Measurements from ENCODE around the gene RPL14. TPM values are rescaled to one million over a fixed set of nuclear protein-coding genes. Genes with fewer than 3 reads are reported as not detected.

Gene RPL14
- total and polyA plus RNA-seq, 11 donors = 159 to 1,346 (median 1,044) TPM

DNA sequence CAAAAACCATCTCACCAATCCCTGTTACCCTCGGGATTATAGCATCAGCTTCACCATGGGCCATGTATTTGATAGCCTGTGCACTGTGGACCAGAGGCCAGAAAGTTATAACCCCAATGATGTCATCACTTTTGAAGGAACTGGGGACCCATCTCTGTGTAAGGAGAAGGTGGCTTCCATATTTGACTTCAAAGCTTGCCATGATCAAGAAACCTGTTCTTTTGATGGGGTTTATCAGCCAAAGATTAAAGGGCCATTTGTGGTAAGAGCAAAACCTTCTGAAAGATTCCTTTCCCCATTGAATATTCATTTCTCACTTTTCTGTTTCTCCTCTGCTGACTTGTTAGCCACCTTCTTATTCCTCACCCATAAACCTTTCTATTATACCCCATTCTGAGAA is 34.3 kb upstream of the RPL14 start:
- TF ChIP-seq, protein P1, sequence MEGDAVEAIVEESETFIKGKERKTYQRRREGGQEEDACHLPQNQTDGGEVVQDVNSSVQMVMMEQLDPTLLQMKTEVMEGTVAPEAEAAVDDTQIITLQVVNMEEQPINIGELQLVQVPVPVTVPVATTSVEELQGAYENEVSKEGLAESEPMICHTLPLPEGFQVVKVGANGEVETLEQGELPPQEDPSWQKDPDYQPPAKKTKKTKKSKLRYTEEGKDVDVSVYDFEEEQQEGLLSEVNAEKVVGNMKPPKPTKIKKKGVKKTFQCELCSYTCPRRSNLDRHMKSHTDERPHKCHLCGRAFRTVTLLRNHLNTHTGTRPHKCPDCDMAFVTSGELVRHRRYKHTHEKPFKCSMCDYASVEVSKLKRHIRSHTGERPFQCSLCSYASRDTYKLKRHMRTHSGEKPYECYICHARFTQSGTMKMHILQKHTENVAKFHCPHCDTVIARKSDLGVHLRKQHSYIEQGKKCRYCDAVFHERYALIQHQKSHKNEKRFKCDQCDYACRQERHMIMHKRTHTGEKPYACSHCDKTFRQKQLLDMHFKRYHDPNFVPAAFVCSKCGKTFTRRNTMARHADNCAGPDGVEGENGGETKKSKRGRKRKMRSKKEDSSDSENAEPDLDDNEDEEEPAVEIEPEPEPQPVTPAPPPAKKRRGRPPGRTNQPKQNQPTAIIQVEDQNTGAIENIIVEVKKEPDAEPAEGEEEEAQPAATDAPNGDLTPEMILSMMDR (IDR thresholded peaks at IDR 0.05) = no peak
- no peak for TF ChIP-seq POLR2A (IDR thresholded peaks at IDR 0.05)
- ATAC-seq = no peak
- no peaks in the 10 kb centered on the region for H3K4me1 ChIP-seq
- peaks cover 0 to 23% (median 3%) of the 10 kb centered on the region in 9 donors for H3K36me3 ChIP-seq
- no peaks in the 10 kb centered on the region for H3K27me3 ChIP-seq
- H3K9me3 ChIP-seq = no peaks in the 10 kb centered on the region
- DNase-seq = no peak
- 73 to 80% (median 79%) methylated on average over 1 of the region's 1 CpG for WGBS, 4 donors
- intact Hi-C loops (cut with DNase I) = no loop called here
- no peak overlapping the region for H3K27ac ChIP-seq
- no peak overlapping the region for H3K4me3 ChIP-seq

DNA sequence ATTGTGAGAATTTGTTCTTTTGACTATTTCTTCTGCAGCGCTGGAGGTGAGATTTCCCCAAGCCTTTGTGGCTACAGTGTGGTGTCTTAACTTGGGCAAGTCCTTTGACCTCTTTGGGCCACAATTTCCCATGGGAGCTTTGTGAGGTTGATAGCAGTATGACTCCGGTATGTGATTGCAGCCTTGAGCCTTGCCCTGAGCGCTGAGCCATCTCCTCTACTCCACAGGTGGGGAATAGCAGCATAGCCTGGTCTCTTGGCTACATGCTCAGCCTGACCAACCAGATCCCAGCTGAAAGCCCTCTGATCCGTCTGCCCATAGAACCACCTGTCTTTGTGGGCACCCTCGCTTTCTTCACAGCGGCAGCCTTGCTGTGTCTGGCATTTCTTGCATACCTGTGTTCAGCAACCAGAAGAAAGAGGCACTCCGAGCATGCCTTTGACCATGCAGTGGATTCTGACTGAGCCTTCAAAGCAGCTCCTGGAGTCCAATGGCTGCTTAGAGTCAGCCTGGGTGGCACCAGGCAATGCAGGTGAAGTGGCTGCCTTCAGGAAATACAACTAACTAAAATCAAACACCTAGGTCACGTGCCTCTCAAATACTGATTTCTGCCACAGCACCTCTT is 30.0 kb upstream of the RPL14 start:
- H3K27ac ChIP-seq = no peak overlapping the region
- no peaks in the 10 kb centered on the region for H3K4me1 ChIP-seq
- TF ChIP-seq, protein P1 (IDR thresholded peaks at IDR 0.05) = no peak
- TF ChIP-seq POLR2A (IDR thresholded peaks at IDR 0.05) = no peak
- intact Hi-C loops (cut with DNase I) = no loop called here
- no peak overlapping the region for H3K4me3 ChIP-seq
- no peaks in the 10 kb centered on the region for H3K9me3 ChIP-seq
- ATAC-seq (no peak), DNase-seq (no peak)
- no peaks in the 10 kb centered on the region for H3K27me3 ChIP-seq
- H3K36me3 ChIP-seq = peaks cover 0 to 21% (median 3%) of the 10 kb centered on the region in 9 donors
- WGBS, 4 donors = 90 to 96% (median 93%) methylated on average over 8 of the region's 8 CpGs

DNA sequence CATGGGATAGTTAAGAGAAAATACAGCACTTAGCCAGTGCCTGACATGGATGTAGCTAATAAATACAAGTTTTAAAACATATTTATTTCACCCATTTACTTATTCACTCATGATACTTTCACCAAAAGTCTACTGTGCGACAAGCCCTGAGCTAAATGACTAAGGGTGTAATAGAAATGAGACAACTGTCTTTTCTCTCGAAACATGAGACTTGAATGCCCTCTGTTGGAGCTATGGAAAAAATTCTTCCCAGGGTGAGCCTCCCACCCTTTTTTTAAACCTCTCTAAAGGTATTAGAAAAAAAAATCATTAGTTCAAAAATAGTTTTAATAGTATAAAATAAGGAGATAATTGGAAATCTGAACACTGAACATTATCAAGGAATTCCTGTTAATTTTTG is 24.3 kb upstream of the RPL14 start:
- H3K4me1 ChIP-seq = no peaks in the 10 kb centered on the region
- no peaks in the 10 kb centered on the region for H3K9me3 ChIP-seq
- intact Hi-C loops (cut with DNase I) = loop anchor here in 6 of 10 donors (1.0 to 10.0 kb wide), 5 partner anchors 98 to 108 kb away; no protein-coding TSS in a partner anchor
- H3K27me3 ChIP-seq = no peaks in the 10 kb centered on the region
- peaks cover 0 to 6% (median 0%) of the 10 kb centered on the region in 9 donors for H3K36me3 ChIP-seq
- no peak overlapping the region for H3K4me3 ChIP-seq
- no peak for DNase-seq
- no peak overlapping the region for H3K27ac ChIP-seq
- WGBS, 4 donors = 83 to 89% (median 87%) methylated on average over 2 of the region's 2 CpGs
- TF ChIP-seq POLR2A (IDR thresholded peaks at IDR 0.05) = no peak
- TF ChIP-seq, protein P1 (IDR thresholded peaks at IDR 0.05) = peak in 3 of 12 donors; percentile 9 to 21 (median 18)
- ATAC-seq = no peak

DNA sequence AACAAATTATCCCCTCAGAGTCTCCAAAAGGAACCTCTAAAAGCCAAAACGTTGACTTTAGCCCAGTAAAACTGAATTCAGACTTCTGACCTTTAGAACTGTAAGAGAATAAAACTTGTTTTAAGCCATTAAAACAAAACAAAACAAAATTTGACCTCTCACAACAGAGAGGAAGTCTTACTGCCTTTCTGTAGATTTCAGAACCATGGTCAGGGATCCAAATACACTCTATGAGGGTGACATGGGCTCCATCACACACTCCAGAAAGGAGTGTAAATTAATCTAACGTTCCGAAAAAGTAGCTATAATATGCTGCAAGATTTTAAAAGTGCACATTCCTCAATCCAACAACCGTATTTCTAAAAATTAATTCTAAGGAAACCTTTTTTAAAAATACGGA is 19.2 kb upstream of the RPL14 start:
- 72 to 77% (median 75%) methylated on average over 5 of the region's 5 CpGs for WGBS, 4 donors
- H3K27ac ChIP-seq = no peak overlapping the region
- intact Hi-C loops (cut with DNase I) = loop anchor here in 3 of 10 donors (10.0 kb wide), 2 partner anchors 103 to 113 kb away; no protein-coding TSS in a partner anchor

More for the DNA sequence above, 19.2 kb upstream of the RPL14 start:
- H3K36me3 ChIP-seq = peaks cover 0 to 6% (median 0%) of the 10 kb centered on the region in 9 donors
- H3K27me3 ChIP-seq = no peaks in the 10 kb centered on the region
- no peak overlapping the region for H3K4me3 ChIP-seq
- H3K9me3 ChIP-seq = no peaks in the 10 kb centered on the region
- TF ChIP-seq POLR2A (IDR thresholded peaks at IDR 0.05) = no peak
- TF ChIP-seq, protein P1 (IDR thresholded peaks at IDR 0.05) = no peak
- DNase-seq (no peak), ATAC-seq (no peak)
- H3K4me1 ChIP-seq = no peaks in the 10 kb centered on the region

All from heart left ventricle (tissue), 16 donors.